ENCODE measurements around the gene B3GAT1.

B3GAT1 gene

DNA sequence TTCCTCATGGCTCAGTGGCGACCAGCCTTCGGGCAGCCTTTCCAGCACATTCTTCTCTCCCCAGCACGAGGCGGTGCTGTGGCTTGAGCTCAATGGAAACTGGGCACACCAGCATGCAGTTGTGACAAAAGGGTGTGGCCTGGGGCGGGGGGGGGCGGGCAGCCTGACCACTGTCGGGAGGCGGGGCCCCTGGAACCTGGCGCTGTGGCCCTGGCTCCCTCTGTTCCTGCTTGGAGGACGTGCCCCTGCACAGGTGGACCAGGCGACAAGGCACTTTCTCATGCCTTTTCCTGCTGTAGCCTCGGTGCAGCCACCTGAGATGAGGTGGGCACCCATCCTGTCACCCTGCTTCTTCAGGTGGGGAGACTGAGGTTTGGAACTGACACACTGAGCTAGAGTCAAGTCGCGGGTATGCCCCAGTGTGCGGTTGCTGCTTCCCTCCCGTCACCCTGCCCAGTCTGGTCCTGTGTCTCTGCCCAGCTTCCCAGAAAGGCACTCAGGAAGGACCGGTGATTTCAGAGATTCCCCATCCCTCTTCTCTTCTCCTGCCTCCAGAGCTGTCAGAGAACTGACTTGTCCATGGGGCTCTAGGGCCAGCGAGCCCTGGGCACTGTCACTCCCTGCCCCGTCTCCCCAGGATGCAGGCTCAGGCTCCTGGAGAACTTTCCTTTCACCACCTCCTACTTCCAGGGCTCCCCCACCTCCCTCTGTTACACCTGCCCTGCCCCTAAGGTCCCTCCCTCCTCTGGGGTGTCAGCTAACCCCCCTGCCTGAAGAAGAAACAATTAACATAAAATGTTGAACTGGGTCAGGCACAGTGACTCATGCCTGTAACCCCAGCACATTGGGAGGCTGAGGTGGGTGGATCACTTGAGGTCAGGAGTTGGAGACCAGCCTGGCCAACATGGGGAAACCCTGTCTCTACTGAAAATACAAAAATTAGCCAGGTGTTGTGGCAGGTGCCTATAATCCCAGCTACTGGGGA lies 9.9 kb downstream of the B3GAT1 start:
- peaks cover 2% of the 10 kb centered on the region for H3K79me2 ChIP-seq (ENCODE audit: control insufficient read depth, insufficient read depth, low read length)
- H3K79me1 ChIP-seq (ENCODE audit: low read length) = peaks cover 8% of the 10 kb centered on the region
- H3K4me2 ChIP-seq (ENCODE audit: low read length) = no peak overlapping the region
- H3K4me3 ChIP-seq (ENCODE audit: low read length) = no peak overlapping the region
- no peak overlapping the region for H2BK120ac ChIP-seq (ENCODE audit: low read depth, low read length)
- WGBS (ENCODE audit: extremely low coverage, insufficient coverage, low lambda C conversion rate) = no CpG with 5 or more reads among the region's 19 CpGs
- H3K27ac ChIP-seq (ENCODE audit: low read depth, low read length) = no peak overlapping the region
- H2AK5ac ChIP-seq (ENCODE audit: low read length) = no peak overlapping the region
- no peak overlapping the region for H3K56ac ChIP-seq (ENCODE audit: low read length)
- no peak overlapping the region for H2BK5ac ChIP-seq (ENCODE audit: low read length)
- H3K23ac ChIP-seq (ENCODE audit: low read length) = no peak overlapping the region
- no peak overlapping the region for H2BK15ac ChIP-seq (replicated peaks; ENCODE audit: low read depth)
- no peak overlapping the region for H3K18ac ChIP-seq (ENCODE audit: low read length)
- no peaks in the 10 kb centered on the region for H3K36me3 ChIP-seq (ENCODE audit: control insufficient read depth, insufficient read depth, low read length)
- DNase-seq = no peak
- no peak overlapping the region for H4K5ac ChIP-seq (ENCODE audit: low read length)
- H3K4me1 ChIP-seq (ENCODE audit: control insufficient read depth, low read depth, low read length) = no peaks in the 10 kb centered on the region
- no peak overlapping the region for H3K9ac ChIP-seq (ENCODE audit: low read length)
- no peak overlapping the region for H4K8ac ChIP-seq (ENCODE audit: low read depth, low read length)
- no peaks in the 10 kb centered on the region for H3K27me3 ChIP-seq (ENCODE audit: insufficient read depth, low read length, poor library complexity)
- H3K4ac ChIP-seq (ENCODE audit: low read depth, low read length) = no peak overlapping the region

DNA sequence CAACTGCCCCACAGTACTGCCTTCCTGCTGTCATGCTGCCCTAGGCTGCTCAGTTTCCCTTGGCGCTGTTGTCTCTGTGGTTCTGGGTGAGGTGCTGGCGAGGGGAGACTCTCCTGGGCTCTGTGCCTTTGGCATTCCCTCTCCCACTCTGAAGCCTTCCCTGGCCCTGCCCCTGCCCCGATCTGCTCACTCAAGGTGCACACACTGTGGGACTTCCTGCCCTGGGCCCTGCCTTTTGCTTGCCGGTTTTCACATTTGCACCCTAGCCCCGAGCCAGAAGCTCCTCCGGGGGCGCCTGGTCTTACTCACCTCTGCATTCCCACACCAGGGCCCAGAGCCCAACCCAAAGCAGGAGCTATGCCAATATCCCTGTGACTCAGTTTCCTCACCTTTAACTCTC lies 12.0 kb downstream of the B3GAT1 start:
- H2BK5ac ChIP-seq (ENCODE audit: low read length) = no peak overlapping the region
- no peak overlapping the region for H4K8ac ChIP-seq (ENCODE audit: low read depth, low read length)
- no peak for DNase-seq
- no peak overlapping the region for H4K5ac ChIP-seq (ENCODE audit: low read length)
- no peak overlapping the region for H3K56ac ChIP-seq (ENCODE audit: low read length)
- no peaks in the 10 kb centered on the region for H3K4me1 ChIP-seq (ENCODE audit: control insufficient read depth, low read depth, low read length)
- H3K27ac ChIP-seq (ENCODE audit: low read depth, low read length) = no peak overlapping the region
- WGBS (ENCODE audit: extremely low coverage, insufficient coverage, low lambda C conversion rate) = no CpG with 5 or more reads among the region's 7 CpGs
- no peak overlapping the region for H3K23ac ChIP-seq (ENCODE audit: low read length)
- H3K79me1 ChIP-seq (ENCODE audit: low read length) = peaks cover 4% of the 10 kb centered on the region
- H3K18ac ChIP-seq (ENCODE audit: low read length) = no peak overlapping the region
- no peak overlapping the region for H2BK15ac ChIP-seq (replicated peaks; ENCODE audit: low read depth)
- H3K79me2 ChIP-seq (ENCODE audit: control insufficient read depth, insufficient read depth, low read length) = peaks cover 2% of the 10 kb centered on the region
- no peaks in the 10 kb centered on the region for H3K36me3 ChIP-seq (ENCODE audit: control insufficient read depth, insufficient read depth, low read length)
- no peak overlapping the region for H3K9ac ChIP-seq (ENCODE audit: low read length)
- H3K4me3 ChIP-seq (ENCODE audit: low read length) = no peak overlapping the region
- no peak overlapping the region for H2BK120ac ChIP-seq (ENCODE audit: low read depth, low read length)
- H2AK5ac ChIP-seq (ENCODE audit: low read length) = no peak overlapping the region
- H3K4me2 ChIP-seq (ENCODE audit: low read length) = no peak overlapping the region
- H3K27me3 ChIP-seq (ENCODE audit: insufficient read depth, low read length, poor library complexity) = no peaks in the 10 kb centered on the region
- no peak overlapping the region for H3K4ac ChIP-seq (ENCODE audit: low read depth, low read length)

DNA sequence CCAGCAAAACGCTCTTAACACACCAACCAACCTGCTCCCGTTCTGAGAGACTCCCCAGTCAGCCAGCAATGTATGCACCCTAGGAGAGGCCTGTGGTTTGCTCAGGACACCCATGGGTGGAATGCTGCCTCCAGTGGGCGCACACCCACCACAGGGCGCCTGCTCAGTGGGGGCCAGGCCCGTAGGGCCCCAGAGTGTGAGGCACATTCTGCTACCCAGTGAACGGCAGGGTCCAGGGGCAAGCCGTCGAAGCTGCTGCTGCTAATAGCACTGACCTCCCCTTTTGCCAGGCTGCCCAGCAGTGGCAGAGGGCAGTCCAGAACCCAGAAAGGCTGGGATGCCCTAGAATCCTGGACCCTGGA lies 12.8 kb downstream of the B3GAT1 start:
- Histone ChIP-seq H3K4me2 (ENCODE audit: low read length) (no peak overlapping the region), H3K27ac (ENCODE audit: low read depth, low read length) (no peak overlapping the region), H3K4me3 (ENCODE audit: low read length) (no peak overlapping the region), H4K8ac (ENCODE audit: low read depth, low read length) (no peak overlapping the region), H4K5ac (ENCODE audit: low read length) (no peak overlapping the region), H2BK120ac (ENCODE audit: low read depth, low read length) (no peak overlapping the region), H2BK5ac (ENCODE audit: low read length) (no peak overlapping the region), H3K4ac (ENCODE audit: low read depth, low read length) (no peak overlapping the region), H3K18ac (ENCODE audit: low read length) (no peak overlapping the region), H2AK5ac (ENCODE audit: low read length) (no peak overlapping the region), H3K23ac (ENCODE audit: low read length) (no peak overlapping the region), H3K27me3 (ENCODE audit: insufficient read depth, low read length, poor library complexity) (no peaks in the 10 kb centered on the region), H3K79me2 (ENCODE audit: control insufficient read depth, insufficient read depth, low read length) (peaks cover 2% of the 10 kb centered on the region), H3K79me1 (ENCODE audit: low read length) (peaks cover 4% of the 10 kb centered on the region), H2BK15ac (replicated peaks; ENCODE audit: low read depth) (no peak overlapping the region), H3K56ac (ENCODE audit: low read length) (no peak overlapping the region), H3K9ac (ENCODE audit: low read length) (no peak overlapping the region), H3K4me1 (ENCODE audit: control insufficient read depth, low read depth, low read length) (no peaks in the 10 kb centered on the region), H3K36me3 (ENCODE audit: control insufficient read depth, insufficient read depth, low read length) (no peaks in the 10 kb centered on the region)
- DNase-seq = no peak
- no CpG with 5 or more reads among the region's 8 CpGs for WGBS (ENCODE audit: extremely low coverage, insufficient coverage, low lambda C conversion rate)

DNA sequence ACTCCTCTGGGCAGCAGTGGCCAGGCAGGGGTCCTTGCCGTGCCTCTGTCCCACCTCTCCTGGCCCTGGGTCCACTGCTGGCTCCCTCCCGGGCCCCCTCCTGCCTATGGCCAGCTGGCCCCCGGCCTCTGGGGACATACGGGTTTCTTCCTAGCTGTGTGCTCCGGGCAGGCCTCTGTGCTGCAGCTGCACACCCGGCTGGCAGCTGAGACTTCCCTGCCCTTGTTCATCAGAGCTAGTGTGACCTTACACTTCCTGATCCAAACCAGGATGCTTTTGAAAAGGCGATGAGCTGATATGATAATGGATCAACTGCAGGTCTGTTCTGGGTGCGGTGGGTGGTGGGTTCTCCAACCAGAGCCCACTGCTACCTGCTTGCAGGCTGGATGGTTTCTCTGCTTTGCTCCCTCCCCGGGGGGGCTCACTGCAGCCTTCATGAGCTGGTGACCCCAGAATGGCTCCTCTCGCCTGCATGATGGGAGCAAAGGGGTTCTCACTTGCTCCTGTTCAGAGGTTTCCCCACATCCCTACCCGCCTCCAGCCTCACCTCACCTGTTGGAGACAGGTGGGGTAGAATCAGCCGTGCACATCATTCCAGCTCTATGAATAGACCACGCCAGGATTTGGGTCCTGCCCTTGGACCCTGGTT lies 13.3 kb downstream of the B3GAT1 start:
- Histone ChIP-seq H3K27me3 (ENCODE audit: insufficient read depth, low read length, poor library complexity) (no peaks in the 10 kb centered on the region), H2BK5ac (ENCODE audit: low read length) (no peak overlapping the region), H4K5ac (ENCODE audit: low read length) (no peak overlapping the region), H3K36me3 (ENCODE audit: control insufficient read depth, insufficient read depth, low read length) (no peaks in the 10 kb centered on the region), H3K4me1 (ENCODE audit: control insufficient read depth, low read depth, low read length) (no peaks in the 10 kb centered on the region), H3K9ac (ENCODE audit: low read length) (no peak overlapping the region), H3K79me2 (ENCODE audit: control insufficient read depth, insufficient read depth, low read length) (peaks cover 2% of the 10 kb centered on the region), H2BK120ac (ENCODE audit: low read depth, low read length) (no peak overlapping the region), H3K23ac (ENCODE audit: low read length) (no peak overlapping the region), H3K4ac (ENCODE audit: low read depth, low read length) (no peak overlapping the region), H3K4me3 (ENCODE audit: low read length) (no peak overlapping the region), H3K4me2 (ENCODE audit: low read length) (no peak overlapping the region), H2BK15ac (replicated peaks; ENCODE audit: low read depth) (no peak overlapping the region), H3K18ac (ENCODE audit: low read length) (no peak overlapping the region), H3K56ac (ENCODE audit: low read length) (no peak overlapping the region), H2AK5ac (ENCODE audit: low read length) (no peak overlapping the region), H3K27ac (ENCODE audit: low read depth, low read length) (no peak overlapping the region), H4K8ac (ENCODE audit: low read depth, low read length) (no peak overlapping the region), H3K79me1 (ENCODE audit: low read length) (peaks cover 4% of the 10 kb centered on the region)
- no peak for DNase-seq
- WGBS (ENCODE audit: extremely low coverage, insufficient coverage, low lambda C conversion rate) = no CpG with 5 or more reads among the region's 13 CpGs

DNA sequence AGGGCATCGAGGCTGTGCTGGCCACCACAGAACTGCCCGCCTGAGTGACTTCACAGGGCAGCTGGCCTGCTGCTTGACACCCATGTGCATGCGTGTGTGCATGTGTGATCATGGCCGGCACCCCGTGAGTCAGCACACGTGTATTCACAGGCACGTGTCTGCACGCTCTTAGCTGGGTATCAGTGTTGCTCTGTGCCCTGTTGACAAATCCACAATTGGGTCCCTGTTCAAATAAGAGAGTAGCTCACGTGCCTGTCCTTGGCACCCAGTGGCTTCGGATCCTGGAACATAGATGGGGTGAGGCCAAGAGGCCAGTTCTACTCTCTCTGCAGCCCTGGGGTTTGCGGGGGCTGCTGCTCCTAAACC lies 14.0 kb downstream of the B3GAT1 start:
- no peak overlapping the region for H3K56ac ChIP-seq (ENCODE audit: low read length)

More for the DNA sequence above, 14.0 kb downstream of the B3GAT1 start:
- Histone ChIP-seq H2AK5ac (ENCODE audit: low read length) (no peak overlapping the region), H2BK15ac (replicated peaks; ENCODE audit: low read depth) (no peak overlapping the region), H4K8ac (ENCODE audit: low read depth, low read length) (no peak overlapping the region), H3K4me3 (ENCODE audit: low read length) (no peak overlapping the region), H3K36me3 (ENCODE audit: control insufficient read depth, insufficient read depth, low read length) (no peaks in the 10 kb centered on the region), H3K4me2 (ENCODE audit: low read length) (no peak overlapping the region), H3K23ac (ENCODE audit: low read length) (no peak overlapping the region), H3K27me3 (ENCODE audit: insufficient read depth, low read length, poor library complexity) (no peaks in the 10 kb centered on the region), H3K27ac (ENCODE audit: low read depth, low read length) (no peak overlapping the region), H3K4ac (ENCODE audit: low read depth, low read length) (no peak overlapping the region), H3K79me2 (ENCODE audit: control insufficient read depth, insufficient read depth, low read length) (peaks cover 2% of the 10 kb centered on the region), H3K4me1 (ENCODE audit: control insufficient read depth, low read depth, low read length) (no peaks in the 10 kb centered on the region), H2BK5ac (ENCODE audit: low read length) (no peak overlapping the region), H3K18ac (ENCODE audit: low read length) (no peak overlapping the region), H2BK120ac (ENCODE audit: low read depth, low read length) (no peak overlapping the region), H3K9ac (ENCODE audit: low read length) (no peak overlapping the region), H4K5ac (ENCODE audit: low read length) (no peak overlapping the region), H3K79me1 (ENCODE audit: low read length) (peaks cover 4% of the 10 kb centered on the region)
- no peak for DNase-seq
- WGBS (ENCODE audit: extremely low coverage, insufficient coverage, low lambda C conversion rate) = no CpG with 5 or more reads among the region's 11 CpGs
